ENCODE data around the gene KIF17.
"Not testable (repeated sequence)": the region's sequence is repeated elsewhere in the genome, so short reads cannot be mapped to it uniquely, and the experiment has no call there.

The KIF17 gene

GRCh38 chr1:20727746-20728316, 10.0 kb upstream of the KIF17 start:
- no peak for DNase-seq (ENCODE audit: low read depth in 2 of 3, low spot score in 1 of 3)

- no peak for DNase-seq (ENCODE audit: low read depth in 2 of 3, low spot score in 1 of 3)
Observed at GRCh38 chr1:20726932-20727745, 9.3 kb upstream of the KIF17 start.

GRCh38 chr1:20726118-20726911, 8.5 kb upstream of the KIF17 start:
- DNase-seq (ENCODE audit: low read depth in 2 of 3, low spot score in 1 of 3): no peak

GRCh38 chr1:20725189-20726117, 7.6 kb upstream of the KIF17 start:
- DNase-seq (ENCODE audit: low read depth in 2 of 3, low spot score in 1 of 3): no peak

GRCh38 chr1:20724364-20725188, 6.8 kb upstream of the KIF17 start:
- no peak for DNase-seq (ENCODE audit: low read depth in 2 of 3, low spot score in 1 of 3)

GRCh38 chr1:20723537-20724363, 5.9 kb upstream of the KIF17 start:
- no peak for DNase-seq (ENCODE audit: low read depth in 2 of 3, low spot score in 1 of 3)

GRCh38 chr1:20723159-20723536, 5.3 kb upstream of the KIF17 start:
- no peak for DNase-seq (ENCODE audit: low read depth in 2 of 3, low spot score in 1 of 3)

GRCh38 chr1:20721117-20722061, 3.6 kb upstream of the KIF17 start:
- no peak for DNase-seq (ENCODE audit: low read depth in 2 of 3, low spot score in 1 of 3)

- no peak for DNase-seq (ENCODE audit: low read depth in 2 of 3, low spot score in 1 of 3)
Observed at GRCh38 chr1:20720631-20721091, 2.9 kb upstream of the KIF17 start.

GRCh38 chr1:20719871-20720620, 2.2 kb upstream of the KIF17 start:
- no peak for DNase-seq (ENCODE audit: low read depth in 2 of 3, low spot score in 1 of 3)

- DNase-seq (ENCODE audit: low read depth in 2 of 3, low spot score in 1 of 3): no peak
Observed at GRCh38 chr1:20719261-20719660, 1.5 kb upstream of the KIF17 start.

- DNase-seq (ENCODE audit: low read depth in 2 of 3, low spot score in 1 of 3): not testable (repeated sequence)
Observed at GRCh38 chr1:20718343-20718882, 606 bp upstream of the KIF17 start.

GRCh38 chr1:20716232-20716631, 1.6 kb downstream of the KIF17 start:
- no peak for DNase-seq (ENCODE audit: low read depth in 2 of 3, low spot score in 1 of 3)

- no peak for DNase-seq (ENCODE audit: low read depth in 2 of 3, low spot score in 1 of 3)
Observed at GRCh38 chr1:20715406-20715805, 2.4 kb downstream of the KIF17 start.

- DNase-seq (ENCODE audit: low read depth in 2 of 3, low spot score in 1 of 3): no peak
Observed at GRCh38 chr1:20713440-20713839, 4.4 kb downstream of the KIF17 start.

GRCh38 chr1:20712215-20712577, 5.6 kb downstream of the KIF17 start:
- no peak for DNase-seq (ENCODE audit: low read depth in 2 of 3, low spot score in 1 of 3)

Measured in stimulated activated CD4-positive, alpha-beta T cell treated with anti-CD3 and anti-CD28 coated beads, Interleukin-12 subunit alpha, Interleukin-12 subunit beta, amount 100 ng/mL, for 48 hours (primary cell).